H9 (cell line): Measurements from ENCODE around the gene KLHDC1. TPM values are rescaled to one million over a fixed set of nuclear protein-coding genes. Genes with fewer than 3 reads are reported as not detected.

Experiments
- DNase-seq: peaks from one replicate; pipeline ENCODE4 v3.0.0-alpha.2; 2017
- H2AFZ ChIP-seq: one replicate; pipeline ENCODE4 v1.6.1; 2013; ENCODE audit warnings: mild to moderate bottlenecking, low read length, control low read depth, moderate library complexity
- H2AK5ac ChIP-seq: 2 replicates; pipeline ENCODE4 v1.6.1; 2013; ENCODE audit warnings: low read length, control low read depth, mixed read lengths; ENCODE audit not compliant: insufficient read length
- H2BK120ac ChIP-seq: one replicate; pipeline ENCODE4 v1.6.1; 2013; ENCODE audit warnings: low read depth, mild to moderate bottlenecking, low read length, control low read depth, inconsistent platforms; ENCODE audit not compliant: poor library complexity, severe bottlenecking
- H2BK12ac ChIP-seq: 2 replicates; pipeline ENCODE4 v1.6.1; 2013; ENCODE audit warnings: low read length, control low read depth, mixed read lengths, low read depth; ENCODE audit not compliant: insufficient read length
- H2BK15ac ChIP-seq: 2 replicates; pipeline ENCODE4 v1.6.1; 2013; ENCODE audit warnings: low read depth, low read length, control low read depth
- H2BK20ac ChIP-seq: one replicate; pipeline ENCODE4 v1.6.1; 2013; ENCODE audit warnings: low read depth, mild to moderate bottlenecking, low read length, control low read depth, inconsistent platforms; ENCODE audit not compliant: poor library complexity, severe bottlenecking
- H2BK5ac ChIP-seq: 2 replicates; pipeline ENCODE4 v1.6.1; 2013; ENCODE audit warnings: low read length, control low read depth, mixed read lengths; ENCODE audit not compliant: insufficient read length
- H3K14ac ChIP-seq: 2 replicates; pipeline ENCODE4 v1.6.1; 2013; ENCODE audit warnings: low read length, control low read depth; ENCODE audit not compliant: insufficient read depth
- H3K18ac ChIP-seq: 2 replicates; pipeline ENCODE4 v1.6.1; 2013; ENCODE audit warnings: low read depth, mild to moderate bottlenecking, mixed read lengths, low read length, control low read depth; ENCODE audit not compliant: insufficient read length
- H3K23ac ChIP-seq: 2 replicates; pipeline ENCODE4 v1.6.1; 2013; ENCODE audit warnings: low read length, control low read depth, mixed read lengths, low read depth; ENCODE audit not compliant: insufficient read length
- H3K23me2 ChIP-seq: 2 replicates; pipeline ENCODE4 v1.6.1; 2013; ENCODE audit warnings: low read depth, mild to moderate bottlenecking, mixed read lengths, low read length, control low read depth; ENCODE audit not compliant: insufficient read length, poor library complexity, severe bottlenecking
- H3K27ac ChIP-seq: 2 replicates; pipeline ENCODE4 v1.5.1; 2013; ENCODE audit warnings: low read length, control low read depth, mixed read lengths, low read depth; ENCODE audit not compliant: insufficient read length
- H3K27me3 ChIP-seq: 2 replicates; pipeline ENCODE4 v1.6.1; 2013; ENCODE audit warnings: low read length, control low read depth, inconsistent platforms; ENCODE audit not compliant: insufficient read depth
- H3K4ac ChIP-seq: 2 replicates; pipeline ENCODE4 v1.6.1; 2013; ENCODE audit warnings: low read depth, mild to moderate bottlenecking, control low read depth, inconsistent platforms, low read length, moderate library complexity
- H3K4me1 ChIP-seq: 2 replicates; pipeline ENCODE4 v1.6.1; 2013; ENCODE audit warnings: low read length, control low read depth, inconsistent platforms; ENCODE audit not compliant: insufficient read depth
- H3K4me2 ChIP-seq: 2 replicates; pipeline ENCODE4 v1.6.1; 2013; ENCODE audit warnings: low read length, control low read depth, mixed read lengths; ENCODE audit not compliant: insufficient read length, insufficient read depth
- H3K56ac ChIP-seq: 2 replicates; pipeline ENCODE4 v1.6.1; 2013; ENCODE audit warnings: low read depth, mild to moderate bottlenecking, mixed read lengths, low read length, control low read depth; ENCODE audit not compliant: insufficient read length
- H3K79me1 ChIP-seq: 2 replicates; pipeline ENCODE4 v1.6.1; 2013; ENCODE audit warnings: low read depth, mild to moderate bottlenecking, moderate library complexity, low read length, control low read depth, inconsistent platforms; ENCODE audit not compliant: insufficient read depth, poor library complexity, severe bottlenecking
- H3K79me2 ChIP-seq: 2 replicates; pipeline ENCODE4 v1.6.1; 2013; ENCODE audit warnings: low read length, control low read depth, inconsistent platforms; ENCODE audit not compliant: insufficient read depth
- H3K9ac ChIP-seq: 2 replicates; pipeline ENCODE4 v1.6.1; 2013; ENCODE audit warnings: low read length, control low read depth, mixed read lengths; ENCODE audit not compliant: insufficient read length; ENCODE audit errors: extremely low read depth
- H3K9me3 ChIP-seq: one replicate; pipeline ENCODE4 v1.6.1; 2013; ENCODE audit warnings: low read depth, low read length, inconsistent platforms; ENCODE audit not compliant: control insufficient read depth
- H3T11ph ChIP-seq: one replicate; pipeline ENCODE4 v1.6.1; 2013; ENCODE audit warnings: mild to moderate bottlenecking, low read length, control low read depth, inconsistent platforms
- H4K20me1 ChIP-seq: one replicate; pipeline ENCODE4 v1.6.1; 2013; ENCODE audit not compliant: control insufficient read depth, insufficient read length, insufficient read depth
- H4K5ac ChIP-seq: 2 replicates; pipeline ENCODE4 v1.6.1; 2013; ENCODE audit warnings: low read depth, mild to moderate bottlenecking, mixed read lengths, low read length, control low read depth; ENCODE audit not compliant: insufficient read length
- H4K8ac ChIP-seq: replicated peaks from 2 replicates; pipeline ENCODE4 v1.6.1; 2013; ENCODE audit warnings: low read length, control low read depth, mixed read lengths, low read depth; ENCODE audit not compliant: insufficient read length
- H4K91ac ChIP-seq: 2 replicates; pipeline ENCODE4 v1.6.1; 2013; ENCODE audit warnings: low read depth, mild to moderate bottlenecking, moderate library complexity, mixed read lengths, low read length, control low read depth; ENCODE audit not compliant: insufficient read length
- H3K27ac Mint-ChIP-seq, 3 experiments: 2 replicates in 2 of 3; 3 replicates in 1 of 3; pipeline ENCODE4 v1.8.0; 2020 to 2021; ENCODE audit warnings: mixed read lengths in 3 of 3, mild to moderate bottlenecking in 1 of 3, moderate library complexity in 1 of 3
- H3K27me3 Mint-ChIP-seq: 2 replicates; pipeline ENCODE4 v1.8.0; 2021; ENCODE audit warnings: low read depth, mild to moderate bottlenecking, moderate library complexity, mixed read lengths
- H3K36me3 Mint-ChIP-seq, 3 experiments: 2 replicates in 2 of 3; 3 replicates in 1 of 3; pipeline ENCODE4 v1.8.0; 2020 to 2021; ENCODE audit warnings: low read depth in 3 of 3, mixed read lengths in 3 of 3; ENCODE audit not compliant: insufficient read depth in 1 of 3
- H3K4me1 Mint-ChIP-seq, 2 experiments: 2 replicates each; pipeline ENCODE4 v1.8.0; 2020; ENCODE audit warnings: mixed read lengths in 2 of 2
- H3K4me3 Mint-ChIP-seq, 2 experiments: 2 replicates in 1 of 2; 3 replicates in 1 of 2; pipeline ENCODE4 v1.8.0; 2020 to 2021; ENCODE audit warnings: mild to moderate bottlenecking in 2 of 2, mixed read lengths in 2 of 2, moderate library complexity in 1 of 2
- H3K9me3 Mint-ChIP-seq, 2 experiments: 2 replicates in 1 of 2; 3 replicates in 1 of 2; pipeline ENCODE4 v1.8.0; 2020; ENCODE audit warnings: mild to moderate bottlenecking in 2 of 2, mixed read lengths in 2 of 2, moderate library complexity in 1 of 2
- WGBS: extraction: QIAGEN DNeasy Blood & Tissue Kit; methylation state at CpG from one replicate; pipeline ENCODE4 v1.1.7; 2013; ENCODE audit warnings: missing lambda C conversion rate, low lambda C conversion rate, mixed read lengths; ENCODE audit not compliant: insufficient read length; ENCODE audit errors: extremely low coverage; 5-methylcytosine and 5-hydroxymethylcytosine counted together
- total RNA-seq: library from RNA; stranded (reverse); gene quantifications from 2 replicates; pipeline ENCODE4 v1.2.1, GENCODE V29; 2021
- TF ChIP-seq, protein P1 (sequence below): fragments of 200-600 bp; sonication (generic); conservative IDR thresholded peaks from 3 replicates; pipeline ENCODE4 v1.8.0; 2021; ENCODE audit warnings: antibody characterized with exemption, mild to moderate bottlenecking

The KLHDC1 gene
- total RNA-seq, 1 experiment from 2014 or later, result not detected

DNA sequence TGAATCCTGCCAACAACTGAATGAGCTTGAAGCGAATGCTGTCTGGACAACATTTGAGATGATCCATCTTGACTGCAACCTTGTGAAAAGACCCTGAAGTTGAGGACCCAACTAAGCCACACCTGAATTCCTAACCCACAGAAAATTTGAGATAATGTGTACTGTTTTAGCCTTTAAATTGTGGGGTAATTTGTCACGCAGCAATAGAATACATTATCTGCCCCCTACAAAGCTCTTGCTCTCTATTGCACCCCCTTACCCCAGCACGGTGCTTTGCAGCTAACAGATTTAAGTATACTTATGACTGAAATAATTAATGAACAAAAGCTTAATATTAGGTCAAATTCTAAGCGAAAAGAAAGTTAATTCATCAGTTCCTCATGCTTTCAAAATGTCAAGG, 6.5 kb upstream of the KLHDC1 start:
- WGBS, result no CpG with 5 or more reads among the region's 4 CpGs
- no peak overlapping the region for H3K9ac ChIP-seq
- no peak overlapping the region for H2AK5ac ChIP-seq
- TF ChIP-seq, protein P1, sequence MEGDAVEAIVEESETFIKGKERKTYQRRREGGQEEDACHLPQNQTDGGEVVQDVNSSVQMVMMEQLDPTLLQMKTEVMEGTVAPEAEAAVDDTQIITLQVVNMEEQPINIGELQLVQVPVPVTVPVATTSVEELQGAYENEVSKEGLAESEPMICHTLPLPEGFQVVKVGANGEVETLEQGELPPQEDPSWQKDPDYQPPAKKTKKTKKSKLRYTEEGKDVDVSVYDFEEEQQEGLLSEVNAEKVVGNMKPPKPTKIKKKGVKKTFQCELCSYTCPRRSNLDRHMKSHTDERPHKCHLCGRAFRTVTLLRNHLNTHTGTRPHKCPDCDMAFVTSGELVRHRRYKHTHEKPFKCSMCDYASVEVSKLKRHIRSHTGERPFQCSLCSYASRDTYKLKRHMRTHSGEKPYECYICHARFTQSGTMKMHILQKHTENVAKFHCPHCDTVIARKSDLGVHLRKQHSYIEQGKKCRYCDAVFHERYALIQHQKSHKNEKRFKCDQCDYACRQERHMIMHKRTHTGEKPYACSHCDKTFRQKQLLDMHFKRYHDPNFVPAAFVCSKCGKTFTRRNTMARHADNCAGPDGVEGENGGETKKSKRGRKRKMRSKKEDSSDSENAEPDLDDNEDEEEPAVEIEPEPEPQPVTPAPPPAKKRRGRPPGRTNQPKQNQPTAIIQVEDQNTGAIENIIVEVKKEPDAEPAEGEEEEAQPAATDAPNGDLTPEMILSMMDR, result no peak
- H3K4ac ChIP-seq, result no peak overlapping the region
- H3K27me3 Mint-ChIP-seq, result peaks cover 15% of the 10 kb centered on the region
- no peaks in the 10 kb centered on the region for H3K79me1 ChIP-seq
- H4K5ac ChIP-seq, result no peak overlapping the region
- no peaks in the 10 kb centered on the region for H3K23me2 ChIP-seq
- H3K4me2 ChIP-seq, result no peak overlapping the region
- no peak overlapping the region for H2BK120ac ChIP-seq
- H3K79me2 ChIP-seq, result 0 out of 2 replicates have a peak, but pooled peaks cover 4% of the 10 kb centered on the region
- no peaks in the 10 kb centered on the region; the same call in 1 of the 2 replicates for H3K4me1 ChIP-seq
- H3K18ac ChIP-seq, result no peak overlapping the region
- no peak overlapping the region for H2BK20ac ChIP-seq
- H3K36me3 Mint-ChIP-seq, result peaks cover 9 to 33% (median 23%) of the 10 kb centered on the region in 3 experiments; a peak in 6 of 7 replicates
- H2BK5ac ChIP-seq, result no peak overlapping the region
- H3K4me3 Mint-ChIP-seq, result peak overlapping the region; percentile 49 to 93
- no peak overlapping the region for H3K14ac ChIP-seq
- H3K27ac ChIP-seq, result no peak overlapping the region
- H2BK15ac ChIP-seq, result no peak overlapping the region
- H3K23ac ChIP-seq, result no peak overlapping the region
- no peak for DNase-seq
- H2BK12ac ChIP-seq, result no peak overlapping the region
- no peaks in the 10 kb centered on the region for H4K20me1 ChIP-seq
- H3T11ph ChIP-seq, result no peak overlapping the region
- H3K4me1 Mint-ChIP-seq, result peaks cover 12 to 23% of the 10 kb centered on the region in 2 experiments
- no peak overlapping the region for H2AFZ ChIP-seq
- no peak overlapping the region for H3K56ac ChIP-seq
- H4K8ac ChIP-seq, result no peak overlapping the region
- no peaks in the 10 kb centered on the region for H3K27me3 ChIP-seq
- H3K9me3 Mint-ChIP-seq, result peaks cover 0 to 3% of the 10 kb centered on the region in 2 experiments; a peak in 1 of 5 replicates
- H4K91ac ChIP-seq, result no peak overlapping the region
- no peak overlapping the region; a peak in 1 of 7 replicates for H3K27ac Mint-ChIP-seq
- H3K9me3 ChIP-seq, result no peaks in the 10 kb centered on the region
